ENCODE measurements around the gene FBXO5.

DNA sequence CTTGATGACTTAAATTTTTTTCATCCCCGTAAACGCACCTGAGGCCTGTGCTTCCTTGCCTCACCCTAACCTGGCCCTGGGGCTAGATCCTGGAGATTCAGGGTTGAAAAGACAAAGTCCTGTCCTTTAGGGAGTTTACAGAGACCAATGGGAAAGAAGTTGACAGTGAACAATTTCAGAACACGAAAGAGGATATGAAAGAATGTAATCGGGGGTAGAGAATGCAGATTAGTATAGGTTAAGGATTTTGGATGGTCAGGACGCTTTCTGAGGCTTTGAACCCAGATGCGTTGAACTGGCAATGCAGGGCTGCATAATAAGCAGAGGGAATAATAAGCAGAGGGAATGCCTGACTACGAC lies 1.7 kb upstream of the FBXO5 start:
- TF ChIP-seq, protein P1, sequence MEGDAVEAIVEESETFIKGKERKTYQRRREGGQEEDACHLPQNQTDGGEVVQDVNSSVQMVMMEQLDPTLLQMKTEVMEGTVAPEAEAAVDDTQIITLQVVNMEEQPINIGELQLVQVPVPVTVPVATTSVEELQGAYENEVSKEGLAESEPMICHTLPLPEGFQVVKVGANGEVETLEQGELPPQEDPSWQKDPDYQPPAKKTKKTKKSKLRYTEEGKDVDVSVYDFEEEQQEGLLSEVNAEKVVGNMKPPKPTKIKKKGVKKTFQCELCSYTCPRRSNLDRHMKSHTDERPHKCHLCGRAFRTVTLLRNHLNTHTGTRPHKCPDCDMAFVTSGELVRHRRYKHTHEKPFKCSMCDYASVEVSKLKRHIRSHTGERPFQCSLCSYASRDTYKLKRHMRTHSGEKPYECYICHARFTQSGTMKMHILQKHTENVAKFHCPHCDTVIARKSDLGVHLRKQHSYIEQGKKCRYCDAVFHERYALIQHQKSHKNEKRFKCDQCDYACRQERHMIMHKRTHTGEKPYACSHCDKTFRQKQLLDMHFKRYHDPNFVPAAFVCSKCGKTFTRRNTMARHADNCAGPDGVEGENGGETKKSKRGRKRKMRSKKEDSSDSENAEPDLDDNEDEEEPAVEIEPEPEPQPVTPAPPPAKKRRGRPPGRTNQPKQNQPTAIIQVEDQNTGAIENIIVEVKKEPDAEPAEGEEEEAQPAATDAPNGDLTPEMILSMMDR (IDR thresholded peaks at IDR 0.05) = no peak
- TF ChIP-seq EZH2 (IDR thresholded peaks at IDR 0.05) (no peak), EZH2phosphoT487 (IDR thresholded peaks at IDR 0.05) (no peak)
